PC-9 (cell line): ENCODE results near the gene IQSEC1.

ENCODE experiments used
- CTCF ChIP-seq: fragments of 200-600 bp; sonication (generic); conservative IDR thresholded peaks from 2 replicates; pipeline ENCODE4 v1.6.1; 2017; ENCODE audit warnings: mixed run types, antibody characterized with exemption, mild to moderate bottlenecking, moderate library complexity
- EZH2 ChIP-seq: fragments of 200-600 bp; sonication (generic); IDR thresholded peaks from 2 replicates; pipeline ENCODE4 v1.8.0; 2017; ENCODE audit warnings: antibody characterized with exemption, low read depth

GRCh38 chr3:12953201-12953995, 119.8 kb downstream of the IQSEC1 start:
- TF ChIP-seq CTCF = no peak
- no peak for TF ChIP-seq EZH2
